OCI-LY3 (cell line): ENCODE measurements around the gene ZBTB44.

Experiments
- CTCF ChIP-seq: fragments of 200-600, 300-600 bp; sonication (generic); IDR thresholded peaks from 2 replicates; pipeline ENCODE4 v1.5.1; 2014; ENCODE audit warnings: antibody characterized with exemption, low read length, low read depth
- EZH2phosphoT487 ChIP-seq: fragments of 200-600 bp; shearing (Covaris generic); IDR thresholded peaks from 2 replicates; pipeline ENCODE4 v1.6.1; 2018; ENCODE audit warnings: antibody characterized with exemption, mixed run types, low read depth

- TF ChIP-seq CTCF (no peak), EZH2phosphoT487 (no peak)
Observed at GRCh38 chr11:130180491-130180890, 134.2 kb downstream of the ZBTB44 start.
